A673 (cell line): ENCODE measurements around the gene DMD.

Source experiments
- CTCF ChIP-seq: fragments of 300-800, 200-600 bp; sonication (generic); conservative IDR thresholded peaks from 2 replicates; pipeline ENCODE4 v1.5.1; 2017; ENCODE audit warnings: low read depth, mild to moderate bottlenecking, antibody characterized with exemption, low read length, moderate library complexity, mixed read lengths
- EZH2 ChIP-seq: fragments of 200-600 bp; sonication (generic); IDR thresholded peaks from 2 replicates; pipeline ENCODE4 v1.6.1; 2017; ENCODE audit warnings: borderline replicate concordance, low read depth, mild to moderate bottlenecking, mixed read lengths, antibody characterized with exemption, low read length; ENCODE audit not compliant: poor library complexity, severe bottlenecking

GRCh38 chrX:31279359-31279758 is 1932.0 kb downstream of the DMD start:
- peak; percentile 50 for TF ChIP-seq CTCF
- TF ChIP-seq EZH2: no peak
